Endothelial cell of umbilical vein (primary cell): ENCODE data around the gene MAGI1. TPM values are rescaled to one million over a fixed set of nuclear protein-coding genes. Genes with fewer than 3 reads are reported as not detected.

Source experiments
- BruUV-seq: library from RNA; stranded (reverse); fragments of 400-500 nt; replicated peaks from 2 replicates; lab custom pipeline; 2021; lab: Mats Ljungman, UMichigan
- CTCF ChIA-PET: fragments of 300-600, 350-600 bp; sonication (Branson Sonifier 250); formaldehyde crosslinking; loops from one replicate; lab custom pipeline; 2021; ENCODE audit warnings: antibody characterized with exemption, inconsistent platforms; lab: Charles Lee
- POLR2A ChIA-PET: fragments of 300-600, 350-600 bp; sonication (Branson Sonifier 250); formaldehyde crosslinking; loops from one replicate; lab custom pipeline; 2021; ENCODE audit warnings: antibody characterized with exemption, inconsistent platforms; lab: Charles Lee
- DNase-seq: peaks from one replicate; pipeline ENCODE4 v3.0.0-alpha.2; 2011; ENCODE audit warnings: low read depth, low spot score
- FAIRE-seq: peaks from 2 replicates; lab custom pipeline; 2011; peaks lifted over from hg19 to GRCh38; lab: Jason Lieb, UNC
- H2AFZ ChIP-seq: 2 replicates; pipeline ENCODE4 v1.6.0; 2012; ENCODE audit warnings: low read depth, low read length, control low read depth, inconsistent platforms
- H3K27ac ChIP-seq: 2 replicates; pipeline ENCODE4 v1.5.1; 2011; ENCODE audit warnings: low read depth, mild to moderate bottlenecking, control low read depth, low read length, moderate library complexity; ENCODE audit not compliant: insufficient read depth
- H3K27me3 ChIP-seq, 2 experiments: 2 replicates each; pipeline versions ENCODE4 v1.6.0 to v1.6.1; 2011; ENCODE audit warnings: low read length in 2 of 2, mixed read lengths in 1 of 2; ENCODE audit not compliant: control insufficient read depth in 2 of 2, insufficient read depth in 2 of 2
- H3K36me3 ChIP-seq, 2 experiments: 2 replicates in 1 of 2; 3 replicates in 1 of 2; pipeline ENCODE4 v1.5.1; 2011; ENCODE audit warnings: low read length in 2 of 2, mild to moderate bottlenecking in 1 of 2, moderate library complexity in 1 of 2; ENCODE audit not compliant: control insufficient read depth in 2 of 2, insufficient read depth in 2 of 2; ENCODE audit errors: extremely low read depth in 1 of 2
- H3K4me1 ChIP-seq: 3 replicates; pipeline ENCODE4 v1.5.1; 2011; ENCODE audit warnings: mild to moderate bottlenecking, low read length; ENCODE audit not compliant: control insufficient read depth, insufficient read depth; ENCODE audit errors: extremely low read depth
- H3K4me2 ChIP-seq: 2 replicates; pipeline ENCODE4 v1.6.1; 2011; ENCODE audit warnings: low read length, control low read depth, mixed read lengths; ENCODE audit not compliant: insufficient read depth
- H3K4me3 ChIP-seq, 3 experiments: fragments of 200-600 bp in 1 of 3; sonication (generic), shearing (Covaris generic) in 1 of 3; replicated peaks in 1 of 3; 2 replicates each; pipeline ENCODE4 v1.5.1; 2011 to 2016; ENCODE audit warnings: control low read depth in 3 of 3, low read length in 3 of 3, mild to moderate bottlenecking in 2 of 3, inconsistent platforms in 1 of 3, low read depth in 1 of 3, moderate library complexity in 1 of 3; ENCODE audit not compliant: insufficient read depth in 1 of 3
- H3K79me2 ChIP-seq: 2 replicates; pipeline ENCODE4 v1.6.0; 2012; ENCODE audit warnings: low read length, inconsistent platforms; ENCODE audit not compliant: control insufficient read depth, insufficient read depth
- H3K9ac ChIP-seq: replicated peaks from 2 replicates; pipeline ENCODE3; 2011; ENCODE audit warnings: low read length, control low read depth; ENCODE audit not compliant: insufficient read depth; ENCODE audit errors: extremely low read depth
- H3K9me1 ChIP-seq: replicated peaks from 3 replicates; pipeline ENCODE4 v1.6.0; 2011; ENCODE audit warnings: mild to moderate bottlenecking, low read length; ENCODE audit not compliant: control insufficient read depth, insufficient read depth; ENCODE audit errors: extremely low read depth
- H3K9me3 ChIP-seq: replicated peaks from 2 replicates; pipeline ENCODE4 v1.5.1; 2012; ENCODE audit warnings: low read length, inconsistent platforms; ENCODE audit not compliant: control insufficient read depth, insufficient read depth
- H4K20me1 ChIP-seq: replicated peaks from 2 replicates; pipeline ENCODE3; 2011; ENCODE audit warnings: mild to moderate bottlenecking, low read length; ENCODE audit not compliant: control insufficient read depth, insufficient read depth; ENCODE audit errors: extremely low read depth
- EZH2 ChIP-seq: IDR thresholded peaks from 2 replicates; pipeline ENCODE4 v1.6.1; 2012; ENCODE audit warnings: borderline replicate concordance, low read depth, mild to moderate bottlenecking, moderate library complexity, low read length, inconsistent platforms; ENCODE audit not compliant: severe bottlenecking
- FOS ChIP-seq: IDR thresholded peaks from 2 replicates; pipeline ENCODE4 v1.6.1; 2011; ENCODE audit warnings: mild to moderate bottlenecking, low read length, moderate library complexity, borderline replicate concordance; ENCODE audit not compliant: insufficient read depth
- GATA2 ChIP-seq: IDR thresholded peaks from 2 replicates; pipeline ENCODE4 v1.7.0; 2011; ENCODE audit warnings: low read depth, mild to moderate bottlenecking, moderate library complexity, mixed read lengths, low read length; ENCODE audit not compliant: insufficient read length, insufficient read depth
- JUN ChIP-seq: IDR thresholded peaks from 2 replicates; pipeline ENCODE4 v1.6.1; 2011; ENCODE audit warnings: borderline replicate concordance, low read depth; ENCODE audit not compliant: insufficient read length, insufficient read depth
- MYC ChIP-seq: IDR thresholded peaks from one replicate; pipeline ENCODE4 v1.6.1; 2011; ENCODE audit warnings: mild to moderate bottlenecking, low read depth, low read length
- POLR2A ChIP-seq: IDR thresholded peaks from 2 replicates; pipeline ENCODE4 v1.6.1; 2012; ENCODE audit warnings: low read depth, mild to moderate bottlenecking, control low read depth, low read length
- POLR2AphosphoS5 ChIP-seq: IDR thresholded peaks from 2 replicates; pipeline ENCODE4 v1.6.1; 2012; ENCODE audit warnings: low read depth, mild to moderate bottlenecking, control low read depth, low read length, moderate library complexity; ENCODE audit not compliant: insufficient read depth
- dilution Hi-C: fragments of 300-500 bp; cut with MboI; formaldehyde crosslinking; loops from one replicate; pipeline ENCODE4 v1.15.0; 2019; ENCODE audit warnings: low sequenced_read_pairs; ENCODE audit not compliant: extremely low pct_ligation_motif_present
- intact Hi-C: fragments of 100-400 bp; cut with micrococcal nuclease; formaldehyde crosslinking; loops from one replicate; pipeline ENCODE4 v1.10.0; 2022
- polyA plus RNA-seq, 4 experiments: library from polyadenylated mRNA; depleted of rRNA in 3 of 4; stranded (reverse) in 3 of 4; unstranded in 1 of 4; fragments of >200 nt; gene quantifications; 2 replicates each; pipeline versions ENCODE4 v1.2.1 to v1.2.3, GENCODE V29; 2011 to 2012; ENCODE audit warnings: missing spikeins in 1 of 4
- total RNA-seq: library from RNA; stranded (reverse); gene quantifications from 2 replicates; pipeline ENCODE4 v1.2.3, GENCODE V29; 2021
- TF ChIP-seq, protein P1 (sequence below), 2 donors: IDR thresholded peaks; 1 replicate in 1 of 2; 2 replicates in 1 of 2; pipeline ENCODE4 v1.5.1; 2011; ENCODE audit warnings: low read length in 2 of 2, mild to moderate bottlenecking in 2 of 2, moderate library complexity in 2 of 2, control low read depth in 1 of 2, inconsistent platforms in 1 of 2, low read depth in 1 of 2; ENCODE audit not compliant: insufficient read depth in 1 of 2; ENCODE audit errors: extremely low read depth in 1 of 2
- TF ChIP-seq, protein P2 (sequence below): IDR thresholded peaks from 2 replicates; pipeline ENCODE4 v1.6.1; 2011; ENCODE audit not compliant: insufficient read depth, insufficient read length

Gene MAGI1
- total and polyA plus RNA-seq, 2 donors (not counting 3 experiments of a cell fraction or from before 2014, with no cell fraction given), result 10.1 to 47.9 TPM

DNA sequence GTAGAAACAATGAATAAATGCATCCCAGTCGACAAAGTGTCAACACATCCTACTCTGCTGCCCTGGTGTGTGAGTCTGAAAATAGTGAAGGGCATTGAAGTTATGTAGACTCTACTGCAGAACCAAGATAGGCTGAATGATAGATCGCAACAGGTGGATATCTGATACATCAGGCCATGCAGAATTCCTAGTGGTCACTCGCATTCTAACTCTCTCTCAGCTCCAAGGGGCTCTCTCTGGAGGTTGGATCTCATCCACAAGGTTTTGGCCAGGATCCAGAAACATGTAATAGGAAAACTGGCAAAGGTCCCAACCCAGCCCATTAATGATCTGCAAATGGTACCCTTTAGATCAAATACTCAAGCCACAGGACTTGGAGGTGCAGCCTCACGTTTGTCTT, 514.1 kb downstream of the MAGI1 start:
- no peaks in the 10 kb centered on the region for H3K9me1 ChIP-seq
- peaks cover 4% of the 10 kb centered on the region for H4K20me1 ChIP-seq
- dilution Hi-C loops (no loop called here), intact Hi-C loops (no loop called here)
- H3K27me3 ChIP-seq, result no peaks in the 10 kb centered on the region
- no peak overlapping the region for H3K4me3 ChIP-seq
- DNase-seq (no peak), FAIRE-seq (no peak)
- no peaks in the 10 kb centered on the region for H3K36me3 ChIP-seq
- no peaks in the 10 kb centered on the region for H3K79me2 ChIP-seq
- no TSS peak for BruUV-seq
- no peak overlapping the region for H3K4me2 ChIP-seq
- no peak overlapping the region for H2AFZ ChIP-seq
- ChIA-PET POLR2A (no interaction called here), CTCF (no interaction called here)
- TF ChIP-seq, protein P1, sequence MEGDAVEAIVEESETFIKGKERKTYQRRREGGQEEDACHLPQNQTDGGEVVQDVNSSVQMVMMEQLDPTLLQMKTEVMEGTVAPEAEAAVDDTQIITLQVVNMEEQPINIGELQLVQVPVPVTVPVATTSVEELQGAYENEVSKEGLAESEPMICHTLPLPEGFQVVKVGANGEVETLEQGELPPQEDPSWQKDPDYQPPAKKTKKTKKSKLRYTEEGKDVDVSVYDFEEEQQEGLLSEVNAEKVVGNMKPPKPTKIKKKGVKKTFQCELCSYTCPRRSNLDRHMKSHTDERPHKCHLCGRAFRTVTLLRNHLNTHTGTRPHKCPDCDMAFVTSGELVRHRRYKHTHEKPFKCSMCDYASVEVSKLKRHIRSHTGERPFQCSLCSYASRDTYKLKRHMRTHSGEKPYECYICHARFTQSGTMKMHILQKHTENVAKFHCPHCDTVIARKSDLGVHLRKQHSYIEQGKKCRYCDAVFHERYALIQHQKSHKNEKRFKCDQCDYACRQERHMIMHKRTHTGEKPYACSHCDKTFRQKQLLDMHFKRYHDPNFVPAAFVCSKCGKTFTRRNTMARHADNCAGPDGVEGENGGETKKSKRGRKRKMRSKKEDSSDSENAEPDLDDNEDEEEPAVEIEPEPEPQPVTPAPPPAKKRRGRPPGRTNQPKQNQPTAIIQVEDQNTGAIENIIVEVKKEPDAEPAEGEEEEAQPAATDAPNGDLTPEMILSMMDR (IDR thresholded peaks at IDR 0.05; ENCODE audit: extremely low read depth in 1 of 2, insufficient read depth in 1 of 2, low read depth in 1 of 2, low read length in 2 of 2), result no peak
- TF ChIP-seq JUN (no peak), POLR2AphosphoS5 (no peak), GATA2 (no peak), POLR2A (no peak), FOS (no peak), EZH2 (no peak), MYC (no peak)
- TF ChIP-seq, protein P2, sequence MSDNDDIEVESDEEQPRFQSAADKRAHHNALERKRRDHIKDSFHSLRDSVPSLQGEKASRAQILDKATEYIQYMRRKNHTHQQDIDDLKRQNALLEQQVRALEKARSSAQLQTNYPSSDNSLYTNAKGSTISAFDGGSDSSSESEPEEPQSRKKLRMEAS, result no peak
- no peak overlapping the region for H3K27ac ChIP-seq
- H3K9me3 ChIP-seq, result no peaks in the 10 kb centered on the region
- H3K4me1 ChIP-seq, result no peaks in the 10 kb centered on the region
- H3K9ac ChIP-seq, result no peak overlapping the region
